ENCODE results near the gene EPX.

Gene EPX

DNA sequence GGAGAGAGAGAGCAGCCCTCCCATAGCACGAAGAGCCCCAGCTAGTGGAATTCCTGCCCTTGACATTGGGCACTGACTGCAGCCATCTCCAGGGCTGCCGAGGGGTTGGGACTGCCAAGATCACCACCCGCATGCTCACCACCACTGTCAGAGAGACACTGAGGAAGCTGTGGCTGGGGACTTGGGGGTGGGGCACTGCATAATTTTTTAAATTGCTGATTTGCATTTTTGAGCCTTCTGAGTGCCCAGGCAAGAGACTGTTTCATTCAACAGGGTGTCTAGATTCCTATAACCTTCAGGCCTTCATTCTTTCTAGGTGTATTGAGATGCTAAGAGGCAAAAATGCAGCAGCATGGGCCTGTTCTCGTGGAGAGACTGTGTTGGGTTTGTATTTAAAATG lies 9.0 kb upstream of the EPX start:
- no peak overlapping the region for H3K4me3 ChIP-seq (ENCODE audit: low read depth, low read length)
- POLR2A ChIA-PET = no interaction called here
- CTCF ChIA-PET = no interaction called here
- no peak for DNase-seq (ENCODE audit: low read depth, low spot score)
- TF ChIP-seq, protein P1, sequence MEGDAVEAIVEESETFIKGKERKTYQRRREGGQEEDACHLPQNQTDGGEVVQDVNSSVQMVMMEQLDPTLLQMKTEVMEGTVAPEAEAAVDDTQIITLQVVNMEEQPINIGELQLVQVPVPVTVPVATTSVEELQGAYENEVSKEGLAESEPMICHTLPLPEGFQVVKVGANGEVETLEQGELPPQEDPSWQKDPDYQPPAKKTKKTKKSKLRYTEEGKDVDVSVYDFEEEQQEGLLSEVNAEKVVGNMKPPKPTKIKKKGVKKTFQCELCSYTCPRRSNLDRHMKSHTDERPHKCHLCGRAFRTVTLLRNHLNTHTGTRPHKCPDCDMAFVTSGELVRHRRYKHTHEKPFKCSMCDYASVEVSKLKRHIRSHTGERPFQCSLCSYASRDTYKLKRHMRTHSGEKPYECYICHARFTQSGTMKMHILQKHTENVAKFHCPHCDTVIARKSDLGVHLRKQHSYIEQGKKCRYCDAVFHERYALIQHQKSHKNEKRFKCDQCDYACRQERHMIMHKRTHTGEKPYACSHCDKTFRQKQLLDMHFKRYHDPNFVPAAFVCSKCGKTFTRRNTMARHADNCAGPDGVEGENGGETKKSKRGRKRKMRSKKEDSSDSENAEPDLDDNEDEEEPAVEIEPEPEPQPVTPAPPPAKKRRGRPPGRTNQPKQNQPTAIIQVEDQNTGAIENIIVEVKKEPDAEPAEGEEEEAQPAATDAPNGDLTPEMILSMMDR (IDR thresholded peaks at IDR 0.05; ENCODE audit: insufficient read depth, low read length, missing control alignments) = no peak

DNA sequence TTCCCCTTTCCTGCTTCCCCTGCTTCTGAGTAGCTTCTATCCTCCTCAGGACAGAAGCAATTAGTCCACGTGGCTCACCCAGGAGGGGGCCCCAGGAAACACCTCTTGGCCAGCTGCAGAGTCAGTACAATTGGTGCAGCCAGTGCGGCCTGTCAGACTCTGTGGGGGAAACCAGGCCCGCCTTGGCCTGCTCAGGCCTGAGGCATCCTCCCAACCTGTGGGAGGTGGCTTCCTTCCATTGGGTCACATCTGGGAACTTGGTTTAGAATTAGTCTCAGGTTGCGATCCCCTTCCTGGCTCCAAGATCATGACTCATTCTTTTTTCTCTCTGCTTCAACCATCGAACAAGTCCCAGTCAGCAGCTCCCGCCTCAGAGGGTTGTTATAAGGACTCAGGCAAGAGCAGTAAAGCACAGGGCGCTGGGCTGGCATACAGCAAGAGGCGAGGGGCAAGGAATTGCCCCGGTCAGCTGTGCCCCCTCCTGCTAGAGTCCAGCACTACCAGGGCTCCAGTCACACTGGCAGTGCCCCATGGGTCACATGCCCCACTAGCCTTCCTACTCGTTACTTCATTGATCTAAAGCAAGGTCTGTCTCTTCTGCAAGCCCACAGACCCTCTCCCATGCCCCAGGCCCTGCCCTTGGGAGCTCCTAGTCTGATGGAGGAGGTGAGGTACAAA lies 8.1 kb upstream of the EPX start:
- POLR2A ChIA-PET = no interaction called here
- peak; percentile 9 for DNase-seq (ENCODE audit: low read depth, low spot score)
- CTCF ChIA-PET = no interaction called here
- H3K4me3 ChIP-seq (ENCODE audit: low read depth, low read length) = no peak overlapping the region
- TF ChIP-seq, protein P1 (IDR thresholded peaks at IDR 0.05; ENCODE audit: insufficient read depth, low read length, missing control alignments) = no peak

DNA sequence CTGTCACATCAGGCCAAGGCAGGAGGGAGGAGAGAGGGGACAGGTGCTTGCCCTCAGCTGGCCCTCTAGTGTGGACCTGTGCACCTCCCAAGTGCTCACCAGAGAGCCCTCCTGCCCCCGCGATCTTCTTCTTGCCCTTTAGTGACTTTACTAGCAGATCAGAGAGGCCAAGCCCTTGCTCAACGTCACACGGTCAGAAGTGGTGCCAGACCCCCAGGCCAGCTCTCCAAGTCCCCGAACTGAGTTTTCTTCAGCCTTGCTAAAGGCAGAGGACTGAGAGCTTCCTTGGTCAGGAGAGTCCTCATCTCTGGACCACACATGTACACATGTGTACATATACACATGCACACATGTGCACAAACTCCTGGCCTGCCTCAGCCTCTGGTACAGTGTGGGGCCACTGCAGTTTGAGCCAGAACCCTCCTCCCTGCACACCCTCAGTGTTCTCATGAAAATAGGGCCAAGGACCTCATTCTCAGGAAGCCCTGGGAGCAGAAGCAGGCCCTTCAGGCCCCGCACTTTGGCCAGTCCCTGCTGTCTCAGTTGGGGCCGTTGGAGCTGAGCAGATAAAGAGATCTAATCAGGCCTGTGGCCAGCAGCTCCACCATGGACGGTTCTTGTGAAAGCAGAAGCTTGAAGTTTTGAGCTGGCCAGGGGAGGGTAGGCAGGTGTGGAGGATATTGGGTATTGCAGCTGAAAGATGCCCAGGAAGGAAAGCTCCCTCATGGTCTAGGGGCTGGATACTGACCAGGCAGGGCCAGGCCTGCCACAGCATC lies 7.4 kb upstream of the EPX start:
- H3K4me3 ChIP-seq (ENCODE audit: low read depth, low read length) = no peak overlapping the region
- DNase-seq (ENCODE audit: low read depth, low spot score) = no peak
- ChIA-PET POLR2A (no interaction called here), CTCF (no interaction called here)
- TF ChIP-seq, protein P1 (IDR thresholded peaks at IDR 0.05; ENCODE audit: insufficient read depth, low read length, missing control alignments) = no peak

DNA sequence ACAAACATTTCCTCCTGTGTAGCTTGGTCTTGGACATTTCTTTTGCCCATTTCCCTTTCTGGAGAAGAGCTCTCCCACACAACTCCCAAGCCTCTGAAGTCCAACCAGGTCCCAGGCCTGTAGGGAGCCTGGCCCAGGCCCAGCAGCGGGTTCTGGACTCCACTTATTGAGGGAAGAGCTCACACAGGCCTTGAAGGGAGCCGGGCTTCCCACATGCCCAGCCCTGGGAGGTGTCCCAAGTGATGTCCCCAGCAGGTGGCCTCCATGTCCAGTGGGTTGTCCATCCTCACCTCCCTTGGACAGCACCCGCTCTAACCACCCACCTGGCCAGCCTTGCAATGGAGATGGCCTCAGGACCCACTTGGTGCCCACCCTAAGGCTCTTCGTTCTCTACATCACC lies 5.9 kb upstream of the EPX start:
- TF ChIP-seq, protein P1 (IDR thresholded peaks at IDR 0.05; ENCODE audit: insufficient read depth, low read length, missing control alignments) = no peak
- ChIA-PET POLR2A (no interaction called here), CTCF (no interaction called here)
- no peak for DNase-seq (ENCODE audit: low read depth, low spot score)
- H3K4me3 ChIP-seq (ENCODE audit: low read depth, low read length) = no peak overlapping the region

DNA sequence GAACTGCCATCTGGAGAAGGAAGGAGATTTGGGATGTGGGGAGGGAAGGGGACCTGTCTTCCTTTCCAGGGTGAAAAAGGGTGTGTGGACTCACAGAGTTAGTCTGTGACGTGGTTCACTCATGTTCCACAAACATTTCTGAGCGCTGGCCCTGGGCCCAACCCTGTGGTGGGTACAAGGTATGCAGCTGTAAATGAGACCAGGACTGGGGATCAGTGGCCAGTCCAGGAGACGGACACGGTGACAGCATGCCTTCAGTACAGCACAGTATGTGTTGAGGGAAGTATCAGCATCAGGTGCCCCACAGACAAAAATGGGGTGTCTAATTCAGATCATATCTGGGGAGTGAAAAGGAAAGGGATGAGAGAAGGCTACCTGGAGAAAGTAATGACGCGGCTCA lies 5.5 kb upstream of the EPX start:
- POLR2A ChIA-PET = no interaction called here
- CTCF ChIA-PET = no interaction called here

DNA sequence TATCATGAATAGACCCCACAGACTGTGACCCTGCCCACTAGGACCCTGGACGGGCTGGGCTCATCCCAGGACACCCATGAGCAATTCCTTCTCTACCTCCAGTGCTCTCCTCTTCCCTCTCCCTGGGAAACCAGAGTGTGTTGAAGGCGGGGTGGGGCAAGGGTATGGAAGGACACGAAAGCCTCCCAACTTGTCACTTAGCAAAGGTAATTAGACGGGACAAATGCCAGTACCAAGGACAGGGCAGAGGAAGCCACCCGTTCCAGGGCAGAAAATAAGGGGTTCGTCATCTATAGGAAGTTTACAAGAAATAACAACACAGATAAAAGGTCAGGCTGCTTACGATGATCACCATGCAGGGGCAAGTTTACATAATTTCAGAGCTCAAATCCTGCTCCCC lies 4.9 kb upstream of the EPX start:
- TF ChIP-seq, protein P1 (IDR thresholded peaks at IDR 0.05; ENCODE audit: insufficient read depth, low read length, missing control alignments) = no peak
- DNase-seq (ENCODE audit: low read depth, low spot score) = no peak
- CTCF ChIA-PET = no interaction called here
- POLR2A ChIA-PET = no interaction called here
- H3K4me3 ChIP-seq (ENCODE audit: low read depth, low read length) = no peak overlapping the region

More for the DNA sequence above, 5.5 kb upstream of the EPX start:
- DNase-seq (ENCODE audit: low read depth, low spot score) = no peak
- no peak overlapping the region for H3K4me3 ChIP-seq (ENCODE audit: low read depth, low read length)
- TF ChIP-seq, protein P1 (IDR thresholded peaks at IDR 0.05; ENCODE audit: insufficient read depth, low read length, missing control alignments) = no peak
